Activated T-helper 17 cell treated with anti-CD3 and anti-CD28 coated beads, Interleukin-2, amount 50 U/mL, for 72 hours (primary cell): ENCODE measurements around the gene MAU2. TPM values are rescaled to one million over a fixed set of nuclear protein-coding genes. Genes with fewer than 3 reads are reported as not detected.
"Not testable (repeated sequence)": the region's sequence is repeated elsewhere in the genome, so short reads cannot be mapped to it uniquely, and the experiment has no call there.

Experiments used
- ATAC-seq: fragments of 150-1000 bp; cut with Tn5 transposase; replicated peaks from 2 replicates; pipeline ENCODE4 v1.10.0; 2021; ENCODE audit warnings: mild to moderate bottlenecking, moderate library complexity
- H3K27ac Mint-ChIP-seq: one replicate; pipeline ENCODE4 v1.8.0; 2022; ENCODE audit warnings: mixed read lengths
- H3K27me3 Mint-ChIP-seq: one replicate; pipeline ENCODE4 v1.8.0; 2022; ENCODE audit warnings: mixed read lengths
- H3K36me3 Mint-ChIP-seq: one replicate; pipeline ENCODE4 v1.8.0; 2022; ENCODE audit warnings: low read depth, mild to moderate bottlenecking, mixed read lengths
- H3K4me1 Mint-ChIP-seq: one replicate; pipeline ENCODE4 v1.8.0; 2022; ENCODE audit warnings: mixed read lengths
- H3K4me3 Mint-ChIP-seq: one replicate; pipeline ENCODE4 v1.8.0; 2022; ENCODE audit warnings: mild to moderate bottlenecking, mixed read lengths
- H3K9me3 Mint-ChIP-seq: one replicate; pipeline ENCODE4 v1.8.0; 2022; ENCODE audit warnings: mixed read lengths
- total RNA-seq, 2 donors: library from RNA; stranded (reverse); gene quantifications; one replicate each; pipeline ENCODE4 v1.2.3, GENCODE V29; 2022

Gene MAU2
- total RNA-seq, 2 donors from 2014 or later = 58.8 to 67.9 TPM

DNA sequence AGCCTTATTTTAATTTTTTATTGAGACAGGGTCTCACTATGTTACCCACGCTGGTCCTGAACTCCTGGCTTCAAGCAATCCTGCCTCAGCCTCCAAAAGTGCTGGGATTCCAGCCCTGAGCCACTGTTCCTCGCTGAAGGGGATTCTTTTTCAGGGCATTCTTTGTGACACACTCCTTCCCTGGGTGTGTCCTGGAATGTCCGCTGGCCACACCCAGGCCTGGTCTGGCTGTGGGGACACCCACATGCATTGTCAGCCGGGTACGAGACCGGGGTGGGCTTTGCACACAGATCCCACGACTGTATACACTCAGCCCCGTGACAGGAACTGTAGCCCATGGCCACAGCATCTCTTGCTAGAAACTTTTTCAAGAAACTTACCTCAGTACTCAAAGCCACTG is 50.4 kb downstream of the MAU2 start:
- Mint-ChIP-seq H3K4me1 (peaks cover 10% of the 10 kb centered on the region), H3K4me3 (no peak overlapping the region), H3K27me3 (no peaks in the 10 kb centered on the region)

DNA sequence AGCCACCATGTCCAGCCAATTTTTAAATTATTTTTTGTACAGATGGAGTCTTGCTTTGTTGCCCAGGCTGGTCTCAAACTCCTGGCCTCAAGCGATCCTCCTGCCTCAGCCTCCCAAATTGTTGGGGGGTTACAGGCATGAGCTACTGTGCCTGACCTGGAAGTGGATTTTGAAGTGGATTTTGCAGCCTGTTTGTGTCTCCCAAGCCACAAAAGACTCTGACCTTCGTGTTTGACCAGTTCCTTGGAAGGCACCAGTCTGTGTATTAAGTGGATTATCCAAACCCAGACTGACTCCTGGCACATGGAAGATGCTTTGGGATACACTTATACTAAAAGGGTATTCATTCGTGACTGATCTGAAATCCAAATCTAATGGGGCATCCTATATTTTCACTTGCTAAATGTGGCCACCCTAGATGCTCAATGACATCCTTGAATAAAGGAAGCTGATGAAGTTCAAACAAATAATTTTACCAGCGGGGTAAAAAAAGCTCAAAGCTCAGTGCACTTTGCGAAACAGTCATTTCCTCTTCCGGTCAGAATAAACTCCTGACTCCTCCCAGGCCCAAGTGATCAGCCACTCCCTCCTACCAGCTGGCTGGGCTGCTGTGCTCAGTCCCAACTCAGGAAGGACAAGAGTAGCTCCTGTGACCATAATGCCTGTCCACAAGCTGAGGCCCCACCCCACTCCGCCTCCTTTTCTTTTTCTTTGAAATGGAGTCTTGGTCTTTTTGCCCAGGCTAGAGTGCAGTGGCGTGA is 52.2 kb downstream of the MAU2 start:
- Mint-ChIP-seq H3K36me3 (no peaks in the 10 kb centered on the region), H3K4me3 (peak overlapping the region; percentile 78), H3K27me3 (no peaks in the 10 kb centered on the region), H3K4me1 (peaks cover 4% of the 10 kb centered on the region), H3K27ac (peak overlapping the region; percentile 91), H3K9me3 (no peaks in the 10 kb centered on the region)
- ATAC-seq = peak; percentile 100

More for the DNA sequence above, 50.4 kb downstream of the MAU2 start:
- no peak for ATAC-seq
- Mint-ChIP-seq H3K36me3 (no peaks in the 10 kb centered on the region), H3K9me3 (no peaks in the 10 kb centered on the region), H3K27ac (no peak overlapping the region)

- Mint-ChIP-seq H3K4me3 (no peak overlapping the region), H3K36me3 (no peaks in the 10 kb centered on the region), H3K27ac (no peak overlapping the region), H3K4me1 (no peaks in the 10 kb centered on the region), H3K27me3 (no peaks in the 10 kb centered on the region), H3K9me3 (no peaks in the 10 kb centered on the region)
- no peak for ATAC-seq
These were observed 58.9 kb downstream of the MAU2 start for GRCh38 chr19:19379527-19379926.

- H3K36me3 Mint-ChIP-seq, H3K9me3 Mint-ChIP-seq, H3K4me1 Mint-ChIP-seq, H3K27ac Mint-ChIP-seq, ATAC-seq, H3K4me3 Mint-ChIP-seq, H3K27me3 Mint-ChIP-seq: not testable (repeated sequence)
These were observed 59.7 kb downstream of the MAU2 start for GRCh38 chr19:19380316-19380715.

DNA sequence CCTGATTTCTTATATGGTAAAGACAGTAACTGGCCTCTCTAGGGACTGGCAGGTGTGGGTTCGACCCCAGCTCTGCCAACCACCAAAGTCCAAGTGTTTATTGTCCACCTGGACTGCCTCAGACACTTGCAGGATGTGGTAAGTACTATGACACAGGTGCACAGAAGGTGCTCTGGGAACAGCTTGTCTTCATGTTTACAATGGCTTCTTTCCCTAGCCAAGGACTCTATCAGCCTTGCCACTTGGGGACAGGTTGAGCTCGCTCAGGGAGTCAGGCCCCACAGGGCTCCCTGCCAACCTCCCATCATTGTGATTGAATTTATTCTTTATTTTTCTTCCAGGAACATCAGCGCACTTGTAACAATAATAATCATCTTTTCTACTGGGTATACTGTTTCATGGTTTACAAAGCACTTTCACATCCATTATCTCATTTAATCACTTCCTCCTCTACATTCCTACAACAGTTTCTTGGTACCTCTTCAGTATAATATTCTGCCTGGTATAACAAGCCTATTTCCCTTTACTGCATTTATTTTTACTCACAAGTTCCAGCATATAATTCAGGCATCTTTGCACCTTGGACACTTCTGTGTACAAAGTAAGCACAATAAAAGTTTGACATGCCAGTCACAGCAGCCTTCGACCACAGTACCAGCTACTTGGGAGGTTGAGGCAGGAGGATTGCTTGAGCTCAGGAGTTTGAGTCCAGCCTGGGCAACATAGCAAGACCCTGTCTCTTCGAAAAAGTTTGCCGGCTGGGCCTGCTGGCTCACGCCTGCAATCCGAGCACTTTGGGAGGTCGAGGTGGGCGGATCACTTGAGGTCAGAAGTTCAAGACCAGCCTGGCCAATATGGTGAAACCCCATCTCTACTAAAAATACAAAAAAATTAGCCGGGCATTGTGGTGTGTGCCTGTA is 60.6 kb downstream of the MAU2 start:
- H3K9me3 Mint-ChIP-seq = no peaks in the 10 kb centered on the region
- no peaks in the 10 kb centered on the region for H3K27me3 Mint-ChIP-seq
- no peak for ATAC-seq
- no peaks in the 10 kb centered on the region for H3K4me1 Mint-ChIP-seq
- no peak overlapping the region for H3K27ac Mint-ChIP-seq
- H3K4me3 Mint-ChIP-seq = no peak overlapping the region
- no peaks in the 10 kb centered on the region for H3K36me3 Mint-ChIP-seq

DNA sequence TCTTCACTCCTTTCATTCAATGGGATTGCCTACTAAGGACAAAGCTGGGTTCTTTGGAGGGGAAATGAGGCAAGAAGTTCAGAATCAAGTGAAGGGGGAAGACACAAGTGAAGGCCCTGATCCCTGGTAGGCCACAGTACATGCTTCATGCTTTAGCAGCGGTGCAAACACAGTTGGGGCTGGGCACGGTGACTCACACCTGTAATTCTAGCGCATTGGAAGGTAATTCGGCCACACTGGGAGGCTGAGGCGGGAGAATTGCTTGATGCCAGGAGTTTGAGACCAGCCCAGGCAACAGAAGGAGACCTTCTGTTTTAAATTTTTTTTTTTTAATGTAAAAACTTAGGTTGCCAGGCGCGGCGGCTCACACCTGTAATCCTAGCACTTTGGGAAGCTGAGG is 61.5 kb downstream of the MAU2 start:
- H3K4me1 Mint-ChIP-seq = peaks cover 2% of the 10 kb centered on the region
- H3K27me3 Mint-ChIP-seq = no peaks in the 10 kb centered on the region
- ATAC-seq = no peak
- H3K4me3 Mint-ChIP-seq = no peak overlapping the region
- H3K9me3 Mint-ChIP-seq = no peaks in the 10 kb centered on the region
- no peaks in the 10 kb centered on the region for H3K36me3 Mint-ChIP-seq
- H3K27ac Mint-ChIP-seq = no peak overlapping the region

- H3K4me3 Mint-ChIP-seq = peak overlapping the region; percentile 97
- no peaks in the 10 kb centered on the region for H3K27me3 Mint-ChIP-seq
- H3K36me3 Mint-ChIP-seq = peaks cover 12% of the 10 kb centered on the region
- H3K9me3 Mint-ChIP-seq = no peaks in the 10 kb centered on the region
- H3K4me1 Mint-ChIP-seq = peaks cover 26% of the 10 kb centered on the region
- no peak for ATAC-seq
- H3K27ac Mint-ChIP-seq = no peak overlapping the region
These were observed 63.9 kb downstream of the MAU2 start for GRCh38 chr19:19384486-19384885.

- peak overlapping the region; percentile 97 for H3K4me3 Mint-ChIP-seq
- H3K27me3 Mint-ChIP-seq = no peaks in the 10 kb centered on the region
- H3K36me3 Mint-ChIP-seq = peaks cover 12% of the 10 kb centered on the region
- peak overlapping the region; percentile 98 for H3K27ac Mint-ChIP-seq
- H3K4me1 Mint-ChIP-seq = peaks cover 32% of the 10 kb centered on the region
- peak; percentile 95 for ATAC-seq
- no peaks in the 10 kb centered on the region for H3K9me3 Mint-ChIP-seq
These were observed 64.7 kb downstream of the MAU2 start for GRCh38 chr19:19385131-19385895.

- Mint-ChIP-seq H3K4me3 (peak overlapping the region; percentile 97), H3K9me3 (no peaks in the 10 kb centered on the region), H3K36me3 (peaks cover 12% of the 10 kb centered on the region), H3K27ac (peak overlapping the region; percentile 98), H3K27me3 (no peaks in the 10 kb centered on the region), H3K4me1 (peaks cover 40% of the 10 kb centered on the region)
- ATAC-seq = peak; percentile 32
These were observed 65.6 kb downstream of the MAU2 start for GRCh38 chr19:19385896-19386869.

DNA sequence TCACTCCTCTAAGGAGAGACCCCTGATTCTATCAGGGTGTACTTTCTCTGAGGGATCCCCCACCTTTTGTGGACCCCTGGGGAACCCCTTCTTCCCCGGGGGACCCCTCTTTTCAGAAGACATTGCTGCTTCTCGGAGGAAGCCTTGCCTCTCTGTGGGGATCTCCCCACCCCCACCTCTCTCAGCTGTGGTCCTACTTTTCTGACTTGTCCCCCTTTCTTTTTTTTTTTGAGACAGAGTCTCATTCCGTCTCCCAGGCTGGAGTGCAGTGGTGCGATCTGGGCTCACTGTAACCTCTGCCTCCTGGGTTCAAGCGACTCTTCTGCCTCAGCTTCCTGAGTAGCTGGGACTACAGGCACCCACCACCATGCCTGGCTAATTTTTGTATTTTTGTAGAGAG is 66.5 kb downstream of the MAU2 start:
- Mint-ChIP-seq H3K27ac (peak overlapping the region; percentile 98), H3K27me3 (no peaks in the 10 kb centered on the region), H3K4me3 (peak overlapping the region; percentile 97), H3K9me3 (no peaks in the 10 kb centered on the region), H3K36me3 (peaks cover 12% of the 10 kb centered on the region), H3K4me1 (peaks cover 46% of the 10 kb centered on the region)
- no peak for ATAC-seq

DNA sequence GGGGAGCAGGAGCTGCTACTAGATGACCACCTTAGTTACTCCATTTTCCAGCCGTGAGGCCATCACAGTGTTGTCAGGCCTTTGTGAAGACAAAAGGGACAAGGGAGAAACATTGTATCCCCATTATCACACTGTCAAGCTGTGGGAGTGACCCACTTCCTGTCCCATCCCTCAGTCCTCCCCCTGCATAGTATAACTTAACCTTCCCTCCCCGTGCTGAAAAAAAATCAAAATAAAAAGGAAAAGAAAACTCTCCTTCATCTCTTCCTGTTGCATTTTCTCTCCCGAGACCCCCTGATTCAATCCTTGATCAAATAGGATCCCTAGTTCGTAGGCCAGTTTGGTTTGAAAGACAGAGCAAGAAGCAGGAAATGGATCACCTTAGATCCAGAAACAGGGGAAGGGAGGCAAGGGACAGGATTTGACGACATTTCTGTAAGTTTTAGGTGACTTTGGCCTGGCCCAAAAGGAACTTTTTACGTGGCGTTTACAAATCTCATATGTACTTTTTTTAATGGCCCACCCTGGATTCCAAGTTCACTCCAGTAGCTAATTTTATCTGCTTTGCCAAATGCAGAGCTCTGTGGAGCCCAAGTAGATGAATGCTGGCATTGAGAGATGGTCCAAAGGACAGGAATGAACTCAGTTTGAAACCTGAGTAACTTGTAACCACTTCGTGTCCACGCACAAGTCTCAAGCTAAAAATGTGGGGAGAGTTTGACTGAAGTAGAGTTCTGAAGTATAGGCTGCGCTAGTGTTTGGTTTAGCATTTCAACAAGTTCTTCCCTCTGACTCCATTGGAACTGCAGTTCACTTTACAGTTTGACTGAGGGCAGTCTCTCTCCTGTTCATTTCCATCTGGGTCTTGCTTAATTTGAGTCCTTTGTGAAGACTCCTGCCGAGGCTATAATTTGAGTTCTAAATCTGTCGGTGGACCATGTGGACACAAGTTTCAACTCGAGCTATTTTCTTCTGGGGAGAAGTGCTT is 68.2 kb downstream of the MAU2 start:
- H3K27ac Mint-ChIP-seq = peak overlapping the region; percentile 98
- no peaks in the 10 kb centered on the region for H3K27me3 Mint-ChIP-seq
- H3K36me3 Mint-ChIP-seq = peaks cover 12% of the 10 kb centered on the region
- H3K4me1 Mint-ChIP-seq = peaks cover 46% of the 10 kb centered on the region
- no peak for ATAC-seq
- H3K9me3 Mint-ChIP-seq = no peaks in the 10 kb centered on the region
- peak overlapping the region; percentile 97 for H3K4me3 Mint-ChIP-seq

DNA sequence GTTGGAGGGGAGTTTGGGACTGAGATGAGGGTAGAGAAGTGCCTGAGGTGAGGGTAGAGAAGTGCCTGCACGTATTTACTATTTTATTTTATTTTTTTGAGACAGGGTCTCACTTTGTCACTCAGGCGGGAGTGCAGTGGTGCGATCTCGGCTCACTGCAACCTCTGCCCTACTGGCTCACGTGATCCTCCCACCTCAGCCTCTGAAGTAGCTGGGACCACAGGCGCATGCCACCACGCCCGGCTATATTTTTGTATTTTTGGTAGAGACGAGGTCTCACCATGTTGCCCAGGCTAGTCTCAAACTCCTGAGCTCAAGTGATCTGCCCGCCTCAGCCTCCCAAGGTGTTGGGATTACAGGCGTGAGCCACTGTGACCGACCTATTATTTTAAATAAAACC is 69.1 kb downstream of the MAU2 start:
- H3K27me3 Mint-ChIP-seq, H3K27ac Mint-ChIP-seq, ATAC-seq, H3K9me3 Mint-ChIP-seq: not testable (repeated sequence)
- peaks cover 49% of the 10 kb centered on the region for H3K4me1 Mint-ChIP-seq
- H3K4me3 Mint-ChIP-seq = peak overlapping the region; percentile 97
- peaks cover 12% of the 10 kb centered on the region for H3K36me3 Mint-ChIP-seq
